Spleen (tissue), 7 donors: ENCODE measurements around the gene FGF14.

Source experiments
- POLR2AphosphoS5 ChIP-seq, 3 donors: sonication (generic); formaldehyde crosslinking; IDR thresholded peaks; one replicate each; pipeline ENCODE4 v1.5.1; 2017; ENCODE audit warnings: antibody characterized with exemption in 3 of 3
- TF ChIP-seq, protein P1 (sequence below), 11 experiments: fragments of 200-600 bp in 7 of 11; fragments of 450-650 bp in 4 of 11; sonication (generic) in 4 of 11; IDR thresholded peaks in 8 of 11; conservative IDR thresholded peaks in 3 of 11; 1 replicate in 7 of 11; 2 replicates in 4 of 11; pipeline versions ENCODE4 v1.4.0 to v1.8.0; 2016 to 2021; ENCODE audit warnings: antibody characterized with exemption in 11 of 11, inconsistent platforms in 4 of 11, mild to moderate bottlenecking in 1 of 11
- donor health status: DM: no; HTN: no; CAD: no; lungs with moderate emphysema.
- donor health status: DM: no; HTN: no; CAD: no.
- donor health status: DM: no; HTN: no; CAD: no.

GRCh38 chr13:101728021-101728420 lies 673.8 kb downstream of the FGF14 start:
- TF ChIP-seq, protein P1, sequence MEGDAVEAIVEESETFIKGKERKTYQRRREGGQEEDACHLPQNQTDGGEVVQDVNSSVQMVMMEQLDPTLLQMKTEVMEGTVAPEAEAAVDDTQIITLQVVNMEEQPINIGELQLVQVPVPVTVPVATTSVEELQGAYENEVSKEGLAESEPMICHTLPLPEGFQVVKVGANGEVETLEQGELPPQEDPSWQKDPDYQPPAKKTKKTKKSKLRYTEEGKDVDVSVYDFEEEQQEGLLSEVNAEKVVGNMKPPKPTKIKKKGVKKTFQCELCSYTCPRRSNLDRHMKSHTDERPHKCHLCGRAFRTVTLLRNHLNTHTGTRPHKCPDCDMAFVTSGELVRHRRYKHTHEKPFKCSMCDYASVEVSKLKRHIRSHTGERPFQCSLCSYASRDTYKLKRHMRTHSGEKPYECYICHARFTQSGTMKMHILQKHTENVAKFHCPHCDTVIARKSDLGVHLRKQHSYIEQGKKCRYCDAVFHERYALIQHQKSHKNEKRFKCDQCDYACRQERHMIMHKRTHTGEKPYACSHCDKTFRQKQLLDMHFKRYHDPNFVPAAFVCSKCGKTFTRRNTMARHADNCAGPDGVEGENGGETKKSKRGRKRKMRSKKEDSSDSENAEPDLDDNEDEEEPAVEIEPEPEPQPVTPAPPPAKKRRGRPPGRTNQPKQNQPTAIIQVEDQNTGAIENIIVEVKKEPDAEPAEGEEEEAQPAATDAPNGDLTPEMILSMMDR (IDR thresholded peaks at IDR 0.05 in 8 of 11, conservative IDR thresholded peaks at IDR 0.05 in 3 of 11) = no peak
- TF ChIP-seq POLR2AphosphoS5 (IDR thresholded peaks at IDR 0.05) = no peak
